H1 (cell line): ENCODE data around the gene SMG5. TPM values are rescaled to one million over a fixed set of nuclear protein-coding genes. Genes with fewer than 3 reads are reported as not detected.

Source experiments
- CTCF ChIA-PET: fragments of 300-600 bp; sonication (Branson Sonifier 250); formaldehyde crosslinking; loops from one replicate; lab custom pipeline; 2021; ENCODE audit not compliant: partially characterized antibody; lab: Charles Lee
- POLR2A ChIA-PET: fragments of 300-600 bp; sonication (Branson Sonifier 250); formaldehyde crosslinking; loops from one replicate; lab custom pipeline; 2021; ENCODE audit warnings: inconsistent platforms; ENCODE audit not compliant: partially characterized antibody; lab: Charles Lee
- DNase-seq, 2 experiments: peaks; one replicate each; pipeline versions ENCODE4 v3.0.0 to v3.0.0-alpha.2; 2010 to 2022; ENCODE audit warnings: low spot score in 2 of 2, low read depth in 1 of 2, mixed read lengths in 1 of 2
- FAIRE-seq: peaks from 2 replicates; lab custom pipeline; 2011; peaks lifted over from hg19 to GRCh38; lab: Jason Lieb, UNC
- H2AFZ ChIP-seq: 2 replicates; pipeline ENCODE4 v1.8.1; 2012; ENCODE audit warnings: low read length, inconsistent platforms
- H2AK5ac ChIP-seq: 2 replicates; pipeline ENCODE4 v1.6.1; 2013; ENCODE audit warnings: low read depth, low read length
- H2BK120ac ChIP-seq: replicated peaks from 2 replicates; pipeline ENCODE3; 2013; ENCODE audit warnings: low read depth, low read length, inconsistent platforms
- H2BK12ac ChIP-seq: 2 replicates; pipeline ENCODE4 v1.6.1; 2013; ENCODE audit warnings: low read depth, low read length
- H2BK15ac ChIP-seq: 2 replicates; pipeline ENCODE4 v1.6.1; 2013; ENCODE audit warnings: low read length
- H2BK20ac ChIP-seq: 2 replicates; pipeline ENCODE4 v1.6.1; 2013; ENCODE audit warnings: low read length
- H2BK5ac ChIP-seq: 2 replicates; pipeline ENCODE4 v1.6.1; 2013; ENCODE audit warnings: low read depth, low read length
- H3K14ac ChIP-seq: 2 replicates; pipeline ENCODE4 v1.6.1; 2013; ENCODE audit warnings: inconsistent platforms; ENCODE audit not compliant: insufficient read length
- H3K18ac ChIP-seq: 2 replicates; pipeline ENCODE4 v1.6.1; 2013; ENCODE audit warnings: low read length; ENCODE audit errors: extremely low read depth
- H3K23ac ChIP-seq: 2 replicates; pipeline ENCODE4 v1.6.1; 2013; ENCODE audit warnings: inconsistent platforms; ENCODE audit not compliant: insufficient read length
- H3K23me2 ChIP-seq: 2 replicates; pipeline ENCODE4 v1.6.1; 2013; ENCODE audit warnings: low read depth, low read length
- H3K27ac ChIP-seq: 2 replicates; pipeline ENCODE4 v1.6.1; 2011; ENCODE audit warnings: low read depth, low read length, inconsistent platforms
- H3K27me3 ChIP-seq, 4 experiments: replicated peaks in 1 of 4; 1 replicate in 1 of 4; 2 replicates in 3 of 4; pipeline versions ENCODE4 v1.6.1 to v1.8.1; 2011 to 2013; ENCODE audit warnings: low read length in 3 of 4, mild to moderate bottlenecking in 3 of 4, inconsistent platforms in 2 of 4, mixed read lengths in 2 of 4, moderate library complexity in 1 of 4; ENCODE audit not compliant: control insufficient read depth in 3 of 4, insufficient read depth in 3 of 4; ENCODE audit errors: extremely low read depth in 1 of 4
- H3K36me3 ChIP-seq, 4 experiments: 2 replicates each; pipeline versions ENCODE4 v1.6.1 to v1.8.1; 2011 to 2013; ENCODE audit warnings: mild to moderate bottlenecking in 4 of 4, low read length in 3 of 4, moderate library complexity in 2 of 4, control low read depth in 1 of 4, inconsistent platforms in 1 of 4; ENCODE audit not compliant: insufficient read depth in 4 of 4, control insufficient read depth in 2 of 4
- H3K4ac ChIP-seq: replicated peaks from 2 replicates; pipeline ENCODE3; 2013; ENCODE audit warnings: low read length, low read depth, mixed read lengths, inconsistent platforms; ENCODE audit not compliant: insufficient read length
- H3K4me1 ChIP-seq, 4 experiments: replicated peaks in 1 of 4; 1 replicate in 1 of 4; 2 replicates in 3 of 4; pipeline versions ENCODE4 v1.6.1 to v1.8.1; 2011 to 2013; ENCODE audit warnings: low read length in 3 of 4, inconsistent platforms in 2 of 4, mixed read lengths in 1 of 4; ENCODE audit not compliant: insufficient read depth in 4 of 4, control insufficient read depth in 3 of 4
- H3K4me2 ChIP-seq, 2 experiments: 2 replicates each; pipeline versions ENCODE4 v1.6.1 to v1.8.1; 2011 to 2013; ENCODE audit warnings: low read depth in 2 of 2, low read length in 2 of 2, control low read depth in 1 of 2, inconsistent platforms in 1 of 2, mild to moderate bottlenecking in 1 of 2; ENCODE audit not compliant: insufficient read depth in 1 of 2
- H3K4me3 ChIP-seq, 4 experiments: fragments of 200-600, 300-600 bp in 1 of 4; sonication (generic), shearing (Covaris generic), sonication (Bioruptor Twin) in 1 of 4; 2 replicates each; pipeline versions ENCODE4 v1.5.1 to v1.8.1; 2011 to 2016; ENCODE audit warnings: low read length in 4 of 4, low read depth in 3 of 4, control low read depth in 2 of 4, inconsistent platforms in 2 of 4, mild to moderate bottlenecking in 2 of 4, mixed read lengths in 1 of 4, moderate library complexity in 1 of 4; ENCODE audit not compliant: insufficient read depth in 2 of 4; ENCODE audit errors: extremely low read depth in 1 of 4
- H3K56ac ChIP-seq: replicated peaks from 2 replicates; pipeline ENCODE3; 2013; ENCODE audit warnings: low read depth, mild to moderate bottlenecking, mixed read lengths, low read length, inconsistent platforms; ENCODE audit not compliant: insufficient read length
- H3K79me1 ChIP-seq: 2 replicates; pipeline ENCODE4 v1.6.1; 2013; ENCODE audit warnings: low read depth, low read length, control low read depth
- H3K79me2 ChIP-seq, 2 experiments: 2 replicates each; pipeline versions ENCODE4 v1.6.1 to v1.8.1; 2012 to 2013; ENCODE audit warnings: low read length in 2 of 2, mild to moderate bottlenecking in 2 of 2, inconsistent platforms in 1 of 2; ENCODE audit not compliant: insufficient read depth in 2 of 2, control insufficient read depth in 1 of 2
- H3K9ac ChIP-seq, 4 experiments: replicated peaks in 1 of 4; 1 replicate in 1 of 4; 2 replicates in 3 of 4; pipeline versions ENCODE4 v1.6.1 to v1.8.1; 2011 to 2013; ENCODE audit warnings: low read depth in 3 of 4, low read length in 3 of 4, control low read depth in 2 of 4, mild to moderate bottlenecking in 2 of 4, moderate library complexity in 2 of 4, inconsistent platforms in 1 of 4; ENCODE audit errors: extremely low read depth in 1 of 4
- H3K9me3 ChIP-seq, 2 experiments: 2 replicates each; pipeline versions ENCODE4 v1.6.1 to v1.8.1; 2012 to 2013; ENCODE audit warnings: mild to moderate bottlenecking in 2 of 2, moderate library complexity in 2 of 2, control low read depth in 1 of 2, inconsistent platforms in 1 of 2, low read depth in 1 of 2, low read length in 1 of 2, mixed read lengths in 1 of 2; ENCODE audit not compliant: insufficient read depth in 2 of 2
- H4K20me1 ChIP-seq, 2 experiments: replicated peaks in 1 of 2; 2 replicates each; pipeline versions ENCODE3 to v1.8.1; 2011 to 2013; ENCODE audit warnings: inconsistent platforms in 2 of 2, low read length in 2 of 2, mild to moderate bottlenecking in 1 of 2; ENCODE audit not compliant: insufficient read depth in 2 of 2, control insufficient read depth in 1 of 2
- H4K5ac ChIP-seq: 2 replicates; pipeline ENCODE4 v1.6.1; 2013; ENCODE audit warnings: low read length, low read depth, mixed read lengths, inconsistent platforms; ENCODE audit not compliant: insufficient read length
- H4K8ac ChIP-seq: 2 replicates; pipeline ENCODE4 v1.8.0; 2013; ENCODE audit warnings: mild to moderate bottlenecking, moderate library complexity, low read length, inconsistent platforms; ENCODE audit not compliant: insufficient read depth; ENCODE audit errors: extremely low read depth
- H4K91ac ChIP-seq: replicated peaks from 2 replicates; pipeline ENCODE3; 2013; ENCODE audit warnings: low read length, mixed read lengths, inconsistent platforms; ENCODE audit not compliant: insufficient read length
- KDM4A ChIP-seq: IDR thresholded peaks from one replicate; pipeline ENCODE4 v1.7.1; 2012; ENCODE audit warnings: low read depth, mild to moderate bottlenecking, moderate library complexity, low read length, inconsistent platforms; ENCODE audit not compliant: severe bottlenecking
- PHF8 ChIP-seq: fragments of 200-600 bp; sonication (generic); conservative IDR thresholded peaks from 2 replicates; pipeline ENCODE4 v1.7.1; 2012; ENCODE audit warnings: low read depth, mild to moderate bottlenecking, inconsistent platforms, low read length, moderate library complexity
- RNF2 ChIP-seq: fragments of 200-900, 300-1000 bp; sonication (generic); IDR thresholded peaks from 2 replicates; pipeline ENCODE4 v1.7.1; 2016; ENCODE audit warnings: borderline replicate concordance, low read depth, mild to moderate bottlenecking, antibody characterized with exemption, low read length; ENCODE audit not compliant: poor library complexity, severe bottlenecking; ENCODE audit errors: missing control alignments
- RXRA ChIP-seq: IDR thresholded peaks from 2 replicates; pipeline ENCODE4 v1.6.1; 2011; ENCODE audit warnings: low read depth, mild to moderate bottlenecking, low read length, moderate library complexity; ENCODE audit not compliant: insufficient read depth
- SAP30 ChIP-seq: fragments of 300-600 bp; sonication (generic); IDR thresholded peaks from 2 replicates; pipeline ENCODE4 v1.7.1; 2012; ENCODE audit warnings: low read length, moderate library complexity, mild to moderate bottlenecking, inconsistent platforms; ENCODE audit not compliant: insufficient read depth, insufficient replicate concordance
- SRF ChIP-seq: IDR thresholded peaks from 2 replicates; pipeline ENCODE4 v1.6.1; 2011; ENCODE audit warnings: mild to moderate bottlenecking, low read depth, low read length, moderate library complexity
- SUZ12 ChIP-seq: fragments of 200-600 bp; sonication (generic); IDR thresholded peaks from 2 replicates; pipeline ENCODE4 v1.6.1; 2012; ENCODE audit warnings: mild to moderate bottlenecking, inconsistent platforms, low read length, moderate library complexity, mixed read lengths
- TCF12 ChIP-seq: IDR thresholded peaks from 2 replicates; pipeline ENCODE4 v1.6.1; 2011; ENCODE audit warnings: low read depth, mild to moderate bottlenecking, low read length
- WGBS, 2 experiments: shearing (Covaris generic) in 1 of 2; methylation state at CpG; one replicate each; pipeline versions ENCODE4 v1.1.6 to v1.1.7; 2013 to 2015; ENCODE audit warnings: low lambda C conversion rate in 2 of 2, mixed read lengths in 2 of 2, inconsistent platforms in 1 of 2, low coverage in 1 of 2, missing lambda C conversion rate in 1 of 2; ENCODE audit not compliant: insufficient replicate concordance in 2 of 2, insufficient coverage in 1 of 2, insufficient read length in 1 of 2; ENCODE audit errors: extremely low coverage in 1 of 2, missing lambda C conversion rate in 1 of 2; 5-methylcytosine and 5-hydroxymethylcytosine counted together
- polyA plus RNA-seq, 7 experiments: library from polyadenylated mRNA; depleted of rRNA in 3 of 7; stranded (reverse) in 5 of 7; unstranded in 2 of 7; fragments of >200 nt in 5 of 7; fragments of 200-250 nt in 2 of 7; gene quantifications; 1 replicate in 5 of 7; 2 replicates in 1 of 7; 4 replicates in 1 of 7; pipeline versions ENCODE4 v1.2.1 to v1.2.3, GENCODE V29; 2011 to 2013; ENCODE audit warnings: missing spikeins in 2 of 7, mixed read lengths in 2 of 7
- total RNA-seq: library from RNA; stranded (reverse); fragmentation: NEBNext Ultra II Directional; extraction: Animal tissue kit (Norgen Biotek cat#: 25700); gene quantifications from 2 replicates; pipeline ENCODE4 v1.2.1, GENCODE V29; 2021

The SMG5 gene
- total and polyA plus RNA-seq, 2 of the 8 experiments (the other 6 are each of a cell fraction or from before 2014, with no cell fraction given) = 32.7 to 98.0 TPM

DNA sequence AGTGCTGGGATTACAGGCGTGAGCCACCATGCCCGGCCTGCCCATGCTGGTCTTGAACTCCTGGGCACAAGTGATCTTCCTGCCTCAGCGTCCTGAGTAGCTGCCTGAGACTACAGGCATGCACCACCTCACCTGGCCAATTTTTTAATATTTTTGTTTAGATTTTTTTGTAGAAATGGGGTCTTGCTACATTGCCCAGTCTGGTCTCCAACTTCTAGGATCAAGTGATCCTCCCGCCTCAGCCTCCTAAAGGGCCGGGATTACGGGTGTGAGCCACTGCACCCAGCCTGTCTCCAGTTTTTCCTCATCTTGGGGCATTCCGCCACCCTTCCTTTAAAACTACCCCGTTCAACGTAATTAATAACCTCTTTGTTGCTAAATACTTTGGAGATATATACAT is 62.4 kb downstream of the SMG5 start:
- Histone ChIP-seq H3K4me2 (no peak overlapping the region), H3K27ac (no peak overlapping the region), H3K4me1 (no peaks in the 10 kb centered on the region), H2BK120ac (no peak overlapping the region), H3K79me2 (peaks cover 4 to 12% of the 10 kb centered on the region in 2 experiments; a peak in 3 of 4 replicates), H3K4ac (no peak overlapping the region), H3K23me2 (no peaks in the 10 kb centered on the region), H2BK20ac (no peak overlapping the region), H4K5ac (no peak overlapping the region), H2BK15ac (no peak overlapping the region), H3K9ac (no peak overlapping the region), H2BK12ac (no peak overlapping the region), H4K20me1 (peaks cover 0 to 4% of the 10 kb centered on the region in 2 experiments), H2AFZ (no peak overlapping the region), H2AK5ac (no peak overlapping the region), H3K9me3 (no peaks in the 10 kb centered on the region; a peak in 1 of 4 replicates), H3K14ac (no peak overlapping the region), H4K91ac (no peak overlapping the region), H2BK5ac (no peak overlapping the region), H3K79me1 (peaks cover 16% of the 10 kb centered on the region; the same call in 1 of the 2 replicates), H4K8ac (no peak overlapping the region), H3K23ac (no peak overlapping the region), H3K56ac (no peak overlapping the region), H3K4me3 (no peak overlapping the region), H3K18ac (no peak overlapping the region), H3K36me3 (peaks cover 8 to 30% (median 16%) of the 10 kb centered on the region in 4 experiments), H3K27me3 (no peaks in the 10 kb centered on the region)
- CTCF ChIA-PET = interaction anchor here (2.3 to 47.2 kb wide), 2 partner anchors 10 to 80 kb away, joined by 9 to 1265 read pairs; partner anchors contain the start of gene SEMA4A
- TF ChIP-seq SRF = no peak
- TF ChIP-seq TCF12 = no peak
- TF ChIP-seq KDM4A = no peak
- TF ChIP-seq PHF8 = no peak
- no peak for TF ChIP-seq RXRA
- TF ChIP-seq SAP30 = no peak
- TF ChIP-seq RNF2 = no peak
- no peak for TF ChIP-seq SUZ12
- FAIRE-seq (no peak), DNase-seq (no peak)
- POLR2A ChIA-PET = interaction anchor here (0.7 to 1.4 kb wide), 4 partner anchors 9 to 124 kb away, joined by 3 to 5 read pairs (median 4); no protein-coding TSS in a partner anchor
- 92% methylated on average over 9 of the region's 9 CpGs; no CpG with 5 or more reads in 1 of the 2 experiments for WGBS, 2 experiments
